Suprapubic skin (tissue), 3 donors: ENCODE results near the gene ALOXE3.

ENCODE experiments used
- POLR2AphosphoS5 ChIP-seq, 3 donors: sonication (generic); formaldehyde crosslinking; IDR thresholded peaks; one replicate each; pipeline ENCODE4 v1.6.1; 2017; ENCODE audit warnings: antibody characterized with exemption in 3 of 3
- TF ChIP-seq, protein P1 (sequence below), 2 donors: fragments of 200-600 bp in 1 of 2; fragments of 450-650 bp in 1 of 2; sonication (generic) in 1 of 2; IDR thresholded peaks; one replicate each; pipeline ENCODE4 v1.5.1; 2016 to 2019; ENCODE audit warnings: antibody characterized with exemption in 2 of 2, mild to moderate bottlenecking in 1 of 2, moderate library complexity in 1 of 2

DNA sequence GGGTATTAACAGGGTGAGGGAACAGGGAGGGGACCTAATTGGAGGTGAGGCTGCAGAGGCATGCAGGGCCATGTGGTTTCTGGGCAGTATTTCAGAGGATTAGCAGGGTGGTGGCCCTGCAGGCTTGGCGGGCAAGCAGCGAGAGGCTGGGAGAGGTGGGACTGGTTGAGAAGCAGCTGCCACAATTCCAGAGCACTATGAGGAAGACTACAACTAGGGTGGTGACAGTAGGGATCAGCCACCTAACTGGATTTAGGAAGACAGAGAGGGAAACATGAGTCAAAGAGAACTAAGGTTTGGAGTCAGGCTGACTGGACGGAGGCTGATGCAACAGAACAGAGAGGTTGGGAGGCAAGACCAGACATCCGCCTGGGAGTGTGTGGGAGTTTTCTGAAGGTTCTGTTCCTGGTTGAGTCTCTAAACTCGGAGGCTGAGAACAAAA, 12.3 kb downstream of the ALOXE3 start:
- TF ChIP-seq, protein P1, sequence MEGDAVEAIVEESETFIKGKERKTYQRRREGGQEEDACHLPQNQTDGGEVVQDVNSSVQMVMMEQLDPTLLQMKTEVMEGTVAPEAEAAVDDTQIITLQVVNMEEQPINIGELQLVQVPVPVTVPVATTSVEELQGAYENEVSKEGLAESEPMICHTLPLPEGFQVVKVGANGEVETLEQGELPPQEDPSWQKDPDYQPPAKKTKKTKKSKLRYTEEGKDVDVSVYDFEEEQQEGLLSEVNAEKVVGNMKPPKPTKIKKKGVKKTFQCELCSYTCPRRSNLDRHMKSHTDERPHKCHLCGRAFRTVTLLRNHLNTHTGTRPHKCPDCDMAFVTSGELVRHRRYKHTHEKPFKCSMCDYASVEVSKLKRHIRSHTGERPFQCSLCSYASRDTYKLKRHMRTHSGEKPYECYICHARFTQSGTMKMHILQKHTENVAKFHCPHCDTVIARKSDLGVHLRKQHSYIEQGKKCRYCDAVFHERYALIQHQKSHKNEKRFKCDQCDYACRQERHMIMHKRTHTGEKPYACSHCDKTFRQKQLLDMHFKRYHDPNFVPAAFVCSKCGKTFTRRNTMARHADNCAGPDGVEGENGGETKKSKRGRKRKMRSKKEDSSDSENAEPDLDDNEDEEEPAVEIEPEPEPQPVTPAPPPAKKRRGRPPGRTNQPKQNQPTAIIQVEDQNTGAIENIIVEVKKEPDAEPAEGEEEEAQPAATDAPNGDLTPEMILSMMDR (IDR thresholded peaks at IDR 0.05) = no peak
- no peak for TF ChIP-seq POLR2AphosphoS5 (IDR thresholded peaks at IDR 0.05)
